ENCODE results near the gene NFKB2.

- TF ChIP-seq CTCF (IDR thresholded peaks at IDR 0.05) (no peak), POLR2A (IDR thresholded peaks at IDR 0.05) (no peak)
Observed at GRCh38 chr10:102400076-102400475, 4.6 kb downstream of the NFKB2 start.
